Activated T-cell treated with anti-CD3 and anti-CD28 coated beads, Interleukin-2, amount 50 U/mL, for 72 hours (primary cell): Measurements from ENCODE around the gene CENPP. TPM values are rescaled to one million over a fixed set of nuclear protein-coding genes. Genes with fewer than 3 reads are reported as not detected.

Source experiments
- ATAC-seq, 2 donors: fragments of 150-1000 bp; cut with Tn5 transposase; replicated peaks in 1 of 2; 2 replicates each; pipeline ENCODE4 v1.10.0; 2021; ENCODE audit warnings: moderate library complexity in 2 of 2, mild to moderate bottlenecking in 1 of 2
- DNase-seq, 2 donors: peaks; one replicate each; pipeline ENCODE4 v3.0.0; 2021 to 2022; ENCODE audit warnings: mixed read lengths in 1 of 2
- H3K27ac Mint-ChIP-seq: one replicate; pipeline ENCODE4 v1.8.0; 2022; ENCODE audit warnings: mild to moderate bottlenecking, moderate library complexity, mixed read lengths
- H3K27me3 Mint-ChIP-seq: one replicate; pipeline ENCODE4 v1.8.0; 2022; ENCODE audit warnings: low read depth, mixed read lengths
- H3K36me3 Mint-ChIP-seq, 2 donors: one replicate each; pipeline ENCODE4 v1.8.0; 2022; ENCODE audit warnings: mixed read lengths in 2 of 2, mild to moderate bottlenecking in 1 of 2; ENCODE audit not compliant: insufficient read depth in 2 of 2
- H3K4me1 Mint-ChIP-seq: one replicate; pipeline ENCODE4 v1.8.0; 2022; ENCODE audit warnings: low read depth, mixed read lengths
- H3K4me3 Mint-ChIP-seq, 2 donors: one replicate each; pipeline ENCODE4 v1.8.0; 2022; ENCODE audit warnings: mild to moderate bottlenecking in 2 of 2, mixed read lengths in 2 of 2, moderate library complexity in 2 of 2
- H3K9me3 Mint-ChIP-seq, 2 donors: one replicate each; pipeline ENCODE4 v1.8.0; 2022; ENCODE audit warnings: mixed read lengths in 2 of 2
- total RNA-seq, 2 donors: library from RNA; stranded (reverse); gene quantifications; one replicate each; pipeline ENCODE4 v1.2.3, GENCODE V29; 2022

CENPP gene
- total RNA-seq, 2 donors from 2014 or later, result 25.2 to 28.2 TPM

DNA sequence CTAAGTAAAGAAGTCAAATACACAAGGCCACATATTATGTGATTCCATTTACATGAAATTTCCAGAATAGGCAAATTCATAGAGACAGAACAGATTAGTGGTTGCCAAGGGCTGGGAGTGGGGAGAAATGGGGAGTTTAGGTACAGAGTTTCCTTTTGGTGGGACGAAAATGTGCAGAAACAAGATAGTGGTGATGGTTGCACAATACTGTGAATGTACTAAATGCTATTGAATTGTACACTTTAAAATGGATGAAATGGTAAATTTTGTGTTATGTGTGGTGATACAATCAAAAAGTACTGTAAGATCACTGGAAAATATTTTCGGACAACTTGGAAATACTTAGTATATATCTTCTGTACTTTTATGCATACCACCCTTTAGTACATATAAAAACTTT, 195.1 kb downstream of the CENPP start:
- no peaks in the 10 kb centered on the region for H3K36me3 Mint-ChIP-seq
- H3K27me3 Mint-ChIP-seq, result no peaks in the 10 kb centered on the region
- H3K9me3 Mint-ChIP-seq, result no peaks in the 10 kb centered on the region
- H3K27ac Mint-ChIP-seq, result no peak overlapping the region
- no peak for DNase-seq
- no peaks in the 10 kb centered on the region for H3K4me1 Mint-ChIP-seq
- no peak overlapping the region for H3K4me3 Mint-ChIP-seq
- no peak for ATAC-seq

DNA sequence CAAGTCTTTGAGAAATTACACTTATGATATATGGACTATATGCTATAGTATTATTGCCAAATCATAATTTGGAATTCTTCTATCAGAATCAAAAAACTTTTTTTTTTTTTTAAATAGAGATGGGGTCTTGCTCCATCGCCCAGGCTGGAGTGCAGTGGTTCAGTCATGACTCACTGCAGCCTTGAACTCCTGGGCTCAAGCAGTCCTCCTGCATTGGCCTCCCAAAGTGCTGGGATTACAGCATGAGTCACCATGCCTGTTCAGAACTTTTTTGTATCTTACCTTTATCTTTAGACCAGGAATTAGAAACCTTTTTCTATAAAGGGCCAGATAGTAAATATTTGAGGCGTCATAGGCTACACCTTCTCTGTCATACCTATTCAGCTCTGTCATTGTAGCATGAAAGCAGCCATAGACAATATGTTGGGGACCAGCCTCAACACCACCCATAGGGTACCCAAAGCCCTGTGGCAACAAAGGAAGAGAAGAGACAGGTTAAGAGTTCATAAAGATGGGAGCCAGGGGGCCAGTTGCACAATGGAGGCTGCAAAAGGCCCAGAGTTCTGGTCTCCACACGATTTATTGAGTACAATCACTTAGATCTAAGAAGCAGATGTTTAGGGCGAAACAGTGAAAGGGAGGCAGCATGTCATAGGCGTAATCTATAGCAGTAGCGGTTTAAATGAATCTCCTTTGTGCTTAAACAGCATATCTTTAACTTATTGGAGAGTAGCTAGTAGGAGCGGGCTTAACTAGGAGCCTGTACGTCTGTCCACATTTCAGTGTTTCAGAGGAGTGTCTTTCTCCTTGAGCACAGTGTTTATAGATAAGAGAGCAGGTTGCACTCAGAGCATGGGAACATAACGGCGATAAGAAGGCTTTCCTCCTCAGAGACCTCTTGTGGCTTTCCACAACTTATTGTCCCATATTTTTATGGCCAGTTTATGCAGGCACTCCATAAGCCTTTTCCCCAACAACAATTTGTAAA, 197.5 kb downstream of the CENPP start:
- no peaks in the 10 kb centered on the region for H3K27me3 Mint-ChIP-seq
- H3K9me3 Mint-ChIP-seq, result no peaks in the 10 kb centered on the region
- H3K27ac Mint-ChIP-seq, result no peak overlapping the region
- H3K4me3 Mint-ChIP-seq, result no peak overlapping the region
- DNase-seq (no peak), ATAC-seq (no peak)
- no peaks in the 10 kb centered on the region for H3K36me3 Mint-ChIP-seq
- no peaks in the 10 kb centered on the region for H3K4me1 Mint-ChIP-seq

DNA sequence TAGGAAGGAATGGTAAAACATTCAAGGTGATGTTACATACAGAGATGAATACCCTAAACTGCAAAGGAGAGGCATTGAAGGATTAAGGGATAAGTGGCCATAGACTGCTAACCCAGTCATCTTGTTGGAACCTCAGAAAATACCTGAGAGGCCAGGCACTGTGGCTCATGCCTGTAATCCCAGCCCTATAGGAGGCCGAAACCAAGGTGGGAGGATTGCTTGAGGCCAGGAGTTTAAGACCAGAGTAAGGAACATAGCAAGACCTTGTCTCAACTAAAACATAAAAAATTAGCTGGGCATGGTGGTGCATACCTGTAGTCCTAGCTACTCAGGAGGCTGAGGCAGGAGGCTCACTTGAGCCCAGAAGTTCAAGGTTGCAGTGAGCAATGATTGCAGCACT, 199.1 kb downstream of the CENPP start:
- no peaks in the 10 kb centered on the region for H3K27me3 Mint-ChIP-seq
- H3K9me3 Mint-ChIP-seq, result no peaks in the 10 kb centered on the region
- no peaks in the 10 kb centered on the region for H3K4me1 Mint-ChIP-seq
- DNase-seq (no peak), ATAC-seq (no peak)
- H3K36me3 Mint-ChIP-seq, result no peaks in the 10 kb centered on the region
- no peak overlapping the region for H3K27ac Mint-ChIP-seq
- H3K4me3 Mint-ChIP-seq, result no peak overlapping the region

DNA sequence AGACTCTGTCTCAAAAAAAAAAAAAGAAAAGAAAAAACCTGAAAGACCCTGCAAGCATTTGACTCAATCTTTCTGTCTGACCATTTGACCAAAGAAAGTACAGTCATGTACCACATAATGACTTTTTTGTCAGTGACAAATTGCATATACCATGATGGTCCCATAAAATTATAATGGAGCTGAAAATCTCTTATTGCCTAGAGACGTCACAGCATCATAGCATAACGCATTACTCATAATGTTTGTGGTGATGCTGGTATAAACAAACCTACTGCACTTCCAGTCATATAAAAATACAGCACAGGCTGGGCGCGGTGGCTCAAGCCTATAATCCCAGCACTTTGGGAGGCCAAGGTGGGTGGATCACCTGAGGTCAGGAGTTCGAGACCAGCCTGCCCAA, 199.6 kb downstream of the CENPP start:
- H3K27me3 Mint-ChIP-seq, result no peaks in the 10 kb centered on the region
- no peak for ATAC-seq
- no peak overlapping the region for H3K4me3 Mint-ChIP-seq
- no peak for DNase-seq
- H3K9me3 Mint-ChIP-seq, result no peaks in the 10 kb centered on the region
- H3K36me3 Mint-ChIP-seq, result no peaks in the 10 kb centered on the region
- H3K27ac Mint-ChIP-seq, result no peak overlapping the region
- H3K4me1 Mint-ChIP-seq, result no peaks in the 10 kb centered on the region

DNA sequence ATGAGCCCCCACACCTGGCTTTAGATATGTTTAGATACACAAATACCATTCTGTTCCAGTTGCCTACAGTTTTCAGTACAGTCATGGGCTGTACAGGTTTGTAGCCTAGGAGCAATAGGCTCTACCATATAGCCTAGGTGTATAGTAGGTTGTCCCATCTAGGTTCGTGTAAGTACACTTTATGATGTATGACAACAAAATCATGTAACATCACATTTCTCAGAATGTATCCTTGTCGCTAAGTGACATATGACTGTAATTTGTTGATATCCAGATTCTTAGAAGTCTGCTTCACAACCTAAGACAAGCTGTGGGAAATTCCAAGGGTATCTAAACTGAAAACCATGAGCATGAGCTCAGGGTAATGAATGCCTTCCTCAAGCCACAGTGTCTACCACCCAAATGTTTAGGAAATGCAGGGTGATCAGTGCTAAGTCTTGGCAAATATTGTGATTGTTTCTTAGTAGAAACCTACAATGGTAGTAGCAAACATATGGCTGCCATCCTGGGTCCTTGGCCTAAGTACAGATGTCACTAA, 201.6 kb downstream of the CENPP start:
- Mint-ChIP-seq H3K36me3 (peaks cover 0 to 1% of the 10 kb centered on the region in 2 donors), H3K4me1 (no peaks in the 10 kb centered on the region), H3K27me3 (no peaks in the 10 kb centered on the region), H3K4me3 (no peak overlapping the region), H3K9me3 (peaks cover 0 to under 1% of the 10 kb centered on the region in 2 donors), H3K27ac (no peak overlapping the region)
- DNase-seq (no peak), ATAC-seq (peak; percentile 55 to 88)

DNA sequence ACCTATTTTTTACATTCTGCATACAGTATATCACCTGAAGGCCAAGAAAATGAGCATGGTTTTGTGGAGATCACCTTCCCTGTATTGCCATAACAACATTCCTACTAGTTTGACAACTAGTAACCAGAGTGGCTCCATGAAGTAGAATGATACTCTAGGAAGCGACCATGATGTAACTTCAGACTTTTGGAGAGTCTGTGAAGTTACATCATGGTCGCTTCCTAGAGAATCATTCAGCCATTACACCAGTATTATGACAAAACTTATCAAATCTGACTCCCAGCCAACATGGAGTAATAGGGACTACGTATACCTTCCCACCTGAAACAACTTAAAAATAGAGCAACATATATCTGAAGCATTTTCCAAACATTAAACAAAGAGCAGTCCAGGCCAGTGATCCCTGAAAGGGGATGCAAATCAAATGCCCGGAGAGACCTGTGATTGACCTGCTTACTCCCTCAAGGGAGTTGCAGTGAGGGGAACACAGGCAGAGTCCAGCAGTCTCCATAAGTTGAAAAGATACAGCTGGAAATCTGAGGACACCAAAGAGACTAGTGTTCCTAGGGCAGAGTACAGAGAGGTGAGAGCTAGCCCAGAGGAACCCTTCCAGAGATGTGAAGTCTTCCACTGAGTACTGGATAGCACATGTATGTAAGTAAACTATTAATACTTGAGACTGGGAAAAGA, 202.2 kb downstream of the CENPP start:
- peaks cover 0 to 2% of the 10 kb centered on the region in 2 donors for H3K36me3 Mint-ChIP-seq
- peaks cover 0 to 2% of the 10 kb centered on the region in 2 donors for H3K9me3 Mint-ChIP-seq
- no peaks in the 10 kb centered on the region for H3K4me1 Mint-ChIP-seq
- DNase-seq (no peak), ATAC-seq (no peak)
- peak overlapping the region; percentile 61 for H3K27ac Mint-ChIP-seq
- H3K27me3 Mint-ChIP-seq, result no peaks in the 10 kb centered on the region
- no peak overlapping the region for H3K4me3 Mint-ChIP-seq

DNA sequence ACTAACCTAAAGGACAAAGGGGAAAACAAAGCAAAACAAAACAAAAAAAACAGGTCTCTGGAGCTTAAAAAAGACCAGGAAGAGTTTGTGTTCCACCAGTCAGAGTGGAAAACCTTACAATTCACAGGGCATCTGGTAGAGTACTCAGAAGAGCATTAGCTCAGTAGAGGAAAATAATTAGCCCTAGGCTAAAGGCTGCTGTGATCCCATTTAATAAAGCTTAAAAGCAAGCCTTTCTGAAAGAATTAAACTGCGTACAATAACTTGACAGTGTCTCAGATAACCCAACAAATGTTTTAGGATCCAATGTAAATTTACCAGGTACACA, 202.7 kb downstream of the CENPP start:
- no peak overlapping the region for H3K27ac Mint-ChIP-seq
- no peak overlapping the region for H3K4me3 Mint-ChIP-seq
- H3K4me1 Mint-ChIP-seq, result no peaks in the 10 kb centered on the region
- no peak for DNase-seq
- H3K36me3 Mint-ChIP-seq, result peaks cover 0 to 2% of the 10 kb centered on the region in 2 donors
- peaks cover 0 to 2% of the 10 kb centered on the region in 2 donors for H3K9me3 Mint-ChIP-seq
- ATAC-seq, result no peak
- no peaks in the 10 kb centered on the region for H3K27me3 Mint-ChIP-seq

DNA sequence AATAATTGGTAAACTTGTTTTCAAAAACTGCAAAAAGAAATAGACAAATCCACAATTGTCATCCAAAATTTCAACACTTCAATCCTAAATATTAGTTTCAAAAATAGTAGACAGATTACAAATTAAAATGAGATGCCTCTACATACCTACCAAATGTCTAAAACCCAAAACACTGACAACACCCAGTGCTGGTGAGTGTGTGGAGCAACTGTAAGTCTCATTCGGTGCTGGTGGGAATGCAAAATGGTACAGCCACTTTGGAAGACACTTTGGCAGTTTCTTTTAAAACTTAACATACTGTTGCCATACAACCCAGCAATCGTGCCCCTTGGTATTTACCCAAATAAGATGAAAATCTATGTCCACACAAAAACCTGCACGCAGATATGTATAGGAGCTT, 203.4 kb downstream of the CENPP start:
- ATAC-seq (no peak), DNase-seq (no peak)

DNA sequence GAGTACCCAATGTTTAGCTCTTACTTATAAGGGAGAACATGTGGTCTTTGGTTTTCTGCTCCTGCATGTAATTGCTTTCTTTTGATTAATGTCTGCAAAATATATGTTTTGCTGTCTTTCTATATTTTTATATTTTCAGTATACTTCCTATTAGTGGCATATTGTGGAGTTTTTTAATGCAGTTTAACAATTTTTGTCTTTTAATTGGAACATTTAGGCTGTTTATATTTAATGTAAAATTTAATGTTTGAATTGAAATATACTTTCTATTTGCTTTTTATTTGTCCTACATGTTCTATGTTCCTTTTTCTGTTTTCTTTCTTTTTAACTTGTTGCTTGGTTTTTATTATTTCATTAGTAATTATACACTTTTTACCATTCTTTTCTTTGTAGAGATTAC, 205.1 kb downstream of the CENPP start:
- H3K9me3 Mint-ChIP-seq, result peaks cover 0 to 2% of the 10 kb centered on the region in 2 donors
- no peaks in the 10 kb centered on the region for H3K27me3 Mint-ChIP-seq
- H3K4me1 Mint-ChIP-seq, result no peaks in the 10 kb centered on the region
- H3K36me3 Mint-ChIP-seq, result peaks cover 0 to 2% of the 10 kb centered on the region in 2 donors
- no peak overlapping the region for H3K27ac Mint-ChIP-seq
- no peak for ATAC-seq
- DNase-seq, result no peak
- no peak overlapping the region for H3K4me3 Mint-ChIP-seq

More for the DNA sequence above, 203.4 kb downstream of the CENPP start:
- peaks cover 0 to 2% of the 10 kb centered on the region in 2 donors for H3K36me3 Mint-ChIP-seq
- no peaks in the 10 kb centered on the region for H3K4me1 Mint-ChIP-seq
- H3K4me3 Mint-ChIP-seq, result no peak overlapping the region
- H3K9me3 Mint-ChIP-seq, result peaks cover 0 to 2% of the 10 kb centered on the region in 2 donors
- no peak overlapping the region for H3K27ac Mint-ChIP-seq
- no peaks in the 10 kb centered on the region for H3K27me3 Mint-ChIP-seq

DNA sequence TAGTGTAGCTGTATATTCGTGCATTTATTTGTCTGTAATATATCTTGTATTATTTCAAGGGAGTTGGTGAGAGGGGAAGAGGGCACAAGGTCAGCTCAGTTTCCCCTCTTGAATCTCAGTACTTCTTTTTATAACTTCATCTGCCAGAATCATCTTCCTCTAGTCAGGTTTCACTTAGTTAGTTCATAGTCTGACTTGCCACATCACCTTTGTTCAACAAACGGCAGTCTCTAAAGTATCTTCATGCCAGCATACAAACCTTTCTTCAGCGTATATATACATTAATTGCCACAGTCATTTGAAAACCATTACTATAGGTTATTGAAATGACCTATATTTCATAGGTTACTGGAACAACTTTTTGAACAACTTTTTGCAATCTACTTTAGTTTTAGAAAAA, 208.5 kb downstream of the CENPP start:
- Mint-ChIP-seq H3K4me3 (peak overlapping the region in 1 of 2 donors; percentile 55), H3K36me3 (peaks cover 0 to 2% of the 10 kb centered on the region in 2 donors), H3K27me3 (no peaks in the 10 kb centered on the region), H3K4me1 (no peaks in the 10 kb centered on the region), H3K27ac (peak overlapping the region; percentile 31), H3K9me3 (peaks cover 0 to 2% of the 10 kb centered on the region in 2 donors)
- no peak for ATAC-seq
- DNase-seq, result no peak

DNA sequence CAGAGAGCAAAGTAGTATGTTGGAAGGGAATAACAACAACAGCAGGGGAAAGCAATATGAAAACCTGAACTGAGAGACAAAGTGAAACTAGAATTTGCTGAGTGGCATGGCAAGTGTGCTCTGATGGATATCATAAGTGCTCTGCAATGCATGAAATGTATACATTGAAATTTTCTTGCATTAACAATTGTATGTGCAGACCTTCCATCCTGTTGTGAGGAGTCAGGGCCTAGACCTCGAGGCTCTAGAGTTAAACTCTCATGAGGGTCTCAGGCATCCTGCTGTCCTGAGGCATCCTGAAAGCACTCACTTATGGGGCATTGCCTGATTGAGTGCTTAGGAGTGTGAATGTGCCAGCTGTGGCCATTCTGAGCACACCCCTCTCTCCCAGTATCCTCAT, 208.9 kb downstream of the CENPP start:
- H3K4me3 Mint-ChIP-seq, result peak overlapping the region in 1 of 2 donors; percentile 55
- no peak for DNase-seq
- peaks cover 0 to 2% of the 10 kb centered on the region in 2 donors for H3K36me3 Mint-ChIP-seq
- H3K27me3 Mint-ChIP-seq, result no peaks in the 10 kb centered on the region
- peaks cover 0 to 2% of the 10 kb centered on the region in 2 donors for H3K9me3 Mint-ChIP-seq
- H3K27ac Mint-ChIP-seq, result peak overlapping the region; percentile 31
- peak in 1 of 2 donors; percentile 35 for ATAC-seq
- no peaks in the 10 kb centered on the region for H3K4me1 Mint-ChIP-seq

DNA sequence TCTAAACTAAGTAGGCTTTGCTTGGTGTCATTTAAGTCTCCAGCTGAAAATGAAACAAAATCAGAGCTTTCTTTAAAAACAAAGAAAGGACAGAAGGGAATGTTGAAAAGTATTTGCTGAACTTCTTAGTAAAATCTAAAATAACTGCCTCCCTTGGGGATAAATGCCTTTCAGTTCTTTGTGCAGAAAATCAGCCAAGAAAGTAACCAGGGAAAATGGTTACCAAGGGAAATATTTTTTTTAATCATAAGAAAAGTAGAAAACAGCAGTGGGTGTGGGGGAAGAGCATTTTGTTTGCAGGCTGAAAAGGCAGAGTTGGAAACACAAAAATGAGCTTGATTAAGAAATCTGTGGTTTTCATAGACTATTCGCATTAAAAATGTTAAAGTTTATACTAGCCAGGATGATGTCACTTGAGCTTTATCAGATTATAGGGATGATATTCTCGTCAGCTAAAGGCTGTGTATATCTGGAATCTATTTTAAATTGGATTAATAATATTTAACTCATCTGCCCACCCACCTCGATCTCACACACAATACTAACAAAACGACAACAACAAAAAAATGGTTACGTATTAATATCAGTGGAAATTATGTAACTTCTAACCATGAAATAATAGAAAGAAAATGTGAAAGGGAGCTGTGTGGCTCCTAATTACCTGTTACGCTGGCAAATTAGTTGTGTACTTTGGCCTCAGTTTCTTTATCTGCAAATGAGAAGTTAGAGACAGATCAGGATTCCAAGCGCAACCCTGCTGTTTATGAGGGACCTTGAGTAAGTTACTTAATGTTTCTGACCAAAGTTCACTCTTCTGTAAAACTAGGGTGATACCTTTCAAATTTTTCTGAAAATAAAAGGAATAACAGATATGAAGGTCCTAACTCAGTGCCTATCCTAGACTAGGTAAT, 210.4 kb downstream of the CENPP start, which contains the start of gene ECM2:
ECM2 (minus strand) TSS at position 51 of the 911 bp plus-strand sequence. CDS start 13,124 bp downstream, outside the sequence.
- Mint-ChIP-seq H3K9me3 (peaks cover 0 to 2% of the 10 kb centered on the region in 2 donors), H3K4me3 (peak within 1 kb of the TSS in 1 of 2 donors; percentile 1), H3K4me1 (no peaks in the 10 kb centered on the region), H3K27me3 (no peaks in the 10 kb centered on the region), H3K36me3 (peaks cover 0 to 2% of the 10 kb centered on the region in 2 donors), H3K27ac (peak within 1 kb of the TSS; percentile 20)
- DNase-seq, result no peak
- ATAC-seq, result no peak
